Endodermal cell (in vitro differentiated cells): ENCODE results near the gene VSTM4. TPM values are rescaled to one million over a fixed set of nuclear protein-coding genes. Genes with fewer than 3 reads are reported as not detected.

Experiments
- DNase-seq: peaks from one replicate; pipeline ENCODE4 v3.0.0-alpha.2; 2017
- H3K27ac ChIP-seq: 2 replicates; pipeline ENCODE4 v1.5.1; 2013; ENCODE audit warnings: mild to moderate bottlenecking, low read depth, low read length, moderate library complexity
- H3K27me3 ChIP-seq: 2 replicates; pipeline ENCODE4 v1.6.1; 2013; ENCODE audit warnings: mild to moderate bottlenecking, low read length, moderate library complexity; ENCODE audit not compliant: insufficient read depth, control insufficient read depth, poor library complexity, severe bottlenecking
- H3K36me3 ChIP-seq: 2 replicates; pipeline ENCODE4 v1.7.0; 2013; ENCODE audit warnings: mild to moderate bottlenecking, low read length, moderate library complexity; ENCODE audit not compliant: control insufficient read depth, insufficient read depth
- H3K4me1 ChIP-seq: one replicate; pipeline ENCODE4 v1.7.0; 2013; ENCODE audit warnings: low read length; ENCODE audit not compliant: control insufficient read depth, insufficient read depth
- H3K4me3 ChIP-seq: 2 replicates; pipeline ENCODE4 v1.5.1; 2013; ENCODE audit warnings: mild to moderate bottlenecking, low read length, moderate library complexity
- H3K9ac ChIP-seq: 2 replicates; pipeline ENCODE4 v1.6.1; 2013; ENCODE audit warnings: mild to moderate bottlenecking, low read length, moderate library complexity; ENCODE audit not compliant: poor library complexity, severe bottlenecking; ENCODE audit errors: extremely low read depth
- H3K9me3 ChIP-seq: 2 replicates; pipeline ENCODE4 v1.6.1; 2013; ENCODE audit warnings: mild to moderate bottlenecking, low read length, moderate library complexity; ENCODE audit not compliant: control insufficient read depth
- H3K27ac Mint-ChIP-seq: 2 replicates; pipeline ENCODE4 v1.8.0; 2020; ENCODE audit warnings: mixed read lengths
- H3K27me3 Mint-ChIP-seq: 2 replicates; pipeline ENCODE4 v1.8.0; 2021; ENCODE audit warnings: mild to moderate bottlenecking, mixed read lengths; ENCODE audit not compliant: insufficient read depth
- H3K36me3 Mint-ChIP-seq: 2 replicates; pipeline ENCODE4 v1.8.0; 2020; ENCODE audit warnings: low read depth, mixed read lengths
- H3K4me1 Mint-ChIP-seq: 2 replicates; pipeline ENCODE4 v1.8.0; 2020; ENCODE audit warnings: mixed read lengths
- H3K4me3 Mint-ChIP-seq: 2 replicates; pipeline ENCODE4 v1.8.0; 2020; ENCODE audit warnings: mild to moderate bottlenecking, moderate library complexity, mixed read lengths
- H3K9me3 Mint-ChIP-seq: 2 replicates; pipeline ENCODE4 v1.8.0; 2020; ENCODE audit warnings: mild to moderate bottlenecking, mixed read lengths
- WGBS, 2 experiments: methylation state at CpG; one replicate each; pipeline versions ENCODE4 v1.1.5 to v1.1.7; 2013; ENCODE audit warnings: missing lambda C conversion rate in 2 of 2, mixed read lengths in 1 of 2; ENCODE audit not compliant: insufficient coverage in 1 of 2, insufficient read length in 1 of 2; 5-methylcytosine and 5-hydroxymethylcytosine counted together
- total RNA-seq, 2 donors: library from RNA; stranded (reverse); fragmentation: NEBNext Ultra II Directional in 1 of 2; extraction: Animal tissue kit (Norgen Biotek cat#: 25700) in 1 of 2; gene quantifications; 2 replicates in 1 of 2; 3 replicates in 1 of 2; pipeline ENCODE4 v1.2.1, GENCODE V29; 2021
- TF ChIP-seq, protein P1 (sequence below): fragments of 200-600 bp; sonication (generic); conservative IDR thresholded peaks from 2 replicates; pipeline ENCODE4 v1.5.0; 2021; ENCODE audit warnings: antibody characterized with exemption, mild to moderate bottlenecking

VSTM4 gene
- total RNA-seq, 2 donors from 2014 or later, result 0.51 to 0.77 TPM

DNA sequence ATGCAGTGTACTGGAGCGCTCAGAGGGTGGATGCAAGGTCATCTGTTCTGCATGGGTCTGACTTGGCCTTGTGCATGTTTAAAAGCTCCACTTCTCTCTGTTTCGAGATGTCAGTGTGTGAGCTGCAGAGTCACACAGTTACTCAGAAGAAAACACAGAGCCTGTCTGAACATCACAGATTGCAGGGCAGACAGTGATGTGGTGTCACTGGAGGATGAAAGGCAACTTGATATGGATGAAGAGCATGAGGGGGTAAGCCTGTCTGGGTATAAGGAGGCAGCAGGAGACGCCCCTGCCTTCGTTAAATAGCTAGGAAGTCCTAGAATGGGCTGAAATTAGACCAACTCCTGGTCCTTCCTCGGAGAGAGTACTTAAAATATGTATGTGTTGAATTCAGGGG is 108.2 kb downstream of the VSTM4 start:
- Mint-ChIP-seq H3K4me1 (no peaks in the 10 kb centered on the region), H3K27me3 (no peaks in the 10 kb centered on the region), H3K27ac (no peak overlapping the region), H3K4me3 (no peak overlapping the region), H3K9me3 (no peaks in the 10 kb centered on the region), H3K36me3 (no peaks in the 10 kb centered on the region)
- TF ChIP-seq, protein P1, sequence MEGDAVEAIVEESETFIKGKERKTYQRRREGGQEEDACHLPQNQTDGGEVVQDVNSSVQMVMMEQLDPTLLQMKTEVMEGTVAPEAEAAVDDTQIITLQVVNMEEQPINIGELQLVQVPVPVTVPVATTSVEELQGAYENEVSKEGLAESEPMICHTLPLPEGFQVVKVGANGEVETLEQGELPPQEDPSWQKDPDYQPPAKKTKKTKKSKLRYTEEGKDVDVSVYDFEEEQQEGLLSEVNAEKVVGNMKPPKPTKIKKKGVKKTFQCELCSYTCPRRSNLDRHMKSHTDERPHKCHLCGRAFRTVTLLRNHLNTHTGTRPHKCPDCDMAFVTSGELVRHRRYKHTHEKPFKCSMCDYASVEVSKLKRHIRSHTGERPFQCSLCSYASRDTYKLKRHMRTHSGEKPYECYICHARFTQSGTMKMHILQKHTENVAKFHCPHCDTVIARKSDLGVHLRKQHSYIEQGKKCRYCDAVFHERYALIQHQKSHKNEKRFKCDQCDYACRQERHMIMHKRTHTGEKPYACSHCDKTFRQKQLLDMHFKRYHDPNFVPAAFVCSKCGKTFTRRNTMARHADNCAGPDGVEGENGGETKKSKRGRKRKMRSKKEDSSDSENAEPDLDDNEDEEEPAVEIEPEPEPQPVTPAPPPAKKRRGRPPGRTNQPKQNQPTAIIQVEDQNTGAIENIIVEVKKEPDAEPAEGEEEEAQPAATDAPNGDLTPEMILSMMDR, result no peak
- no peaks in the 10 kb centered on the region for H3K27me3 ChIP-seq
- no peak overlapping the region for H3K9ac ChIP-seq
- no peaks in the 10 kb centered on the region for H3K4me1 ChIP-seq
- H3K36me3 ChIP-seq, result no peaks in the 10 kb centered on the region
- no peak overlapping the region for H3K4me3 ChIP-seq
- WGBS, 2 experiments, result 67 to 70% methylated on average over 4 to 5 of the region's 5 CpGs
- H3K27ac ChIP-seq, result no peak overlapping the region
- no peaks in the 10 kb centered on the region for H3K9me3 ChIP-seq
- DNase-seq, result no peak

DNA sequence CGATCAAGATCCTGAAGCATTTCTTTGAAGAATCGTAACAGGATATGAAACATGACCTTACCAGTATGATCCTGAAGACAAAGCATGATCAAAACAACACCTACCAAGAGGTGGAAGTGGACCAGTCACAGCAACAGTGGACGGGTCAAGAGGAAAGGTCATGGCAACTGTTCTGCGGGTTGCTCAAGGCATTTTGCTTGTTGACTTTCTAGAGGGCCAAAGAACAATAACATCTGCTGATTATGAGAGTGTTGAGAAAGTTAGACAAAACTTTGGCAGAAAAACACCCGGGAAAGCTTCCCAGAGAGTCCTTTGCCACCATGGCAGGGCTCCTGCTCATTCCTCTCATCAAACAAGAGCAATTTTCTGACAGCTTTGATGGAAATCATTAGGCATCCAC is 110.1 kb downstream of the VSTM4 start:
- peaks cover 6% of the 10 kb centered on the region for H3K4me1 Mint-ChIP-seq
- H3K27me3 Mint-ChIP-seq, result no peaks in the 10 kb centered on the region
- no peaks in the 10 kb centered on the region for H3K9me3 ChIP-seq
- DNase-seq, result no peak
- H3K27me3 ChIP-seq, result no peaks in the 10 kb centered on the region
- no peak overlapping the region for H3K4me3 ChIP-seq
- TF ChIP-seq, protein P1, result no peak
- no peak overlapping the region for H3K4me3 Mint-ChIP-seq
- no peak overlapping the region for H3K9ac ChIP-seq
- H3K9me3 Mint-ChIP-seq, result no peaks in the 10 kb centered on the region
- no peaks in the 10 kb centered on the region for H3K36me3 ChIP-seq
- H3K36me3 Mint-ChIP-seq, result no peaks in the 10 kb centered on the region
- 92 to 94% methylated on average over 4 to 5 of the region's 5 CpGs for WGBS, 2 experiments
- no peak overlapping the region for H3K27ac ChIP-seq
- H3K4me1 ChIP-seq, result no peaks in the 10 kb centered on the region
- no peak overlapping the region for H3K27ac Mint-ChIP-seq

DNA sequence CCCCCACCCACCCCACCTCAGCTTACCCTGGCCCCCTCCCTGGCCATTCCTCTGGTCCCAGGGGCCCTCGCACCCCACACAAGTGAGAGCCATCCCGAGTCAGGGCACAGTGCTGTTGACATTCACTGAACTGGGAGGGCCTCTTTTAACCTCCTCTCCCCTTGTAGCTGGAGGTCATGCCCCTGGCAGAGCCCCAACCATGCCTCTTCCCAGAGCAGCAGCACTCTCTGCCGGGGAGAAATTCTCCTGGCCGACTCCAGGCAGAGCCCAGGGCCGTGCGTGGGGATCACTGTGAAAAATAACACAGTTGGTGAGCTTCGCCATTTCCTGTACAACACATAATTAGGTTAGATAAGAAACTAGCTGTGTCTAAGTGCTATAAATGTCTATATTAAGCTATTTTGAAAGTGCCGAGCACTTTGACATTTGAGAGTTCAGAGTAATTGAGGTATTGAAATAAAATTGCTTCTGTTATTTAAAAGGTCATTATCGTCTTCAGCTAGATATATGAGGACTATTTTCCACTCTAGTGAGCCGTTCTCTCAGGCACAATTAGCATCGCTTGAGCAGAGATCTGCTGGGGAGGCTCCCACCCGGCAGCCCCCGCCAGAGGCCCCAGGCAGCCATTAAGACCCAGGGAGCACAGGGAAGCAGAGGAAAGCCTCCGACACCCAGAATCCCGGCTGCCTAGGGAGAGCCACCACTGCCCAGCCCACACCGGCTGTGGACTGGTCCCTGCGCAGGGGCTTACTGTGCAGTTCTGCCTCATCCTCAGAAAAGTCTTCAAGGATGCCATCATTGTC is 113.3 kb downstream of the VSTM4 start:
- 84 to 88% methylated on average over 10 to 17 of the region's 17 CpGs for WGBS, 2 experiments
- no peaks in the 10 kb centered on the region for H3K9me3 Mint-ChIP-seq

More for the DNA sequence above, 113.3 kb downstream of the VSTM4 start:
- no peaks in the 10 kb centered on the region for H3K36me3 Mint-ChIP-seq
- Histone ChIP-seq H3K4me1 (no peaks in the 10 kb centered on the region), H3K4me3 (no peak overlapping the region), H3K36me3 (no peaks in the 10 kb centered on the region), H3K27ac (no peak overlapping the region), H3K9ac (no peak overlapping the region), H3K27me3 (no peaks in the 10 kb centered on the region), H3K9me3 (no peaks in the 10 kb centered on the region)
- H3K4me1 Mint-ChIP-seq, result peaks cover 6% of the 10 kb centered on the region
- no peaks in the 10 kb centered on the region for H3K27me3 Mint-ChIP-seq
- TF ChIP-seq, protein P1, result no peak
- DNase-seq, result no peak
- H3K4me3 Mint-ChIP-seq, result no peak overlapping the region
- H3K27ac Mint-ChIP-seq, result no peak overlapping the region
